SK-N-SH treated with all-trans-retinoic acid at 6 μM for 48 hours (cell line): ENCODE data around the gene HPF1.

ENCODE experiments used
- ARNTL ChIP-seq: fragments of 450-650 bp; formaldehyde crosslinking; IDR thresholded peaks from 2 replicates; pipeline ENCODE4 v1.5.0; 2020; ENCODE audit warnings: low read depth, mild to moderate bottlenecking, moderate library complexity, borderline replicate concordance
- CREB5 ChIP-seq: fragments of 250-450 bp; sonication (Bioruptor Pico); IDR thresholded peaks from 2 replicates; pipeline ENCODE4 v1.5.1; 2020; ENCODE audit warnings: low read depth, mild to moderate bottlenecking, moderate library complexity
- CSDC2 ChIP-seq: fragments of 250-450 bp; sonication (Bioruptor Pico); IDR thresholded peaks from 2 replicates; pipeline ENCODE4 v1.5.0; 2020; ENCODE audit warnings: mild to moderate bottlenecking, moderate library complexity
- CSRNP3 ChIP-seq: fragments of 250-450 bp; sonication (Bioruptor Pico); IDR thresholded peaks from 2 replicates; pipeline ENCODE4 v1.5.1; 2021; ENCODE audit warnings: mild to moderate bottlenecking, moderate library complexity
- ESRRG ChIP-seq: fragments of 250-450 bp; sonication (Bioruptor Pico); IDR thresholded peaks from 2 replicates; pipeline ENCODE4 v1.6.1; 2021; ENCODE audit warnings: mild to moderate bottlenecking
- POU6F1 ChIP-seq: fragments of 250-450 bp; sonication (Bioruptor Pico); IDR thresholded peaks from 2 replicates; pipeline ENCODE4 v1.8.0; 2021; ENCODE audit warnings: low read depth, mild to moderate bottlenecking, moderate library complexity, borderline replicate concordance
- RARB ChIP-seq: fragments of 250-450 bp; sonication (Bioruptor Pico); IDR thresholded peaks from 2 replicates; pipeline ENCODE4 v1.8.0; 2021; ENCODE audit warnings: mild to moderate bottlenecking, moderate library complexity
- ZFP30 ChIP-seq: fragments of 450-650 bp; formaldehyde crosslinking; IDR thresholded peaks from 2 replicates; pipeline ENCODE4 v1.5.0; 2022; ENCODE audit warnings: mild to moderate bottlenecking, moderate library complexity
- TF ChIP-seq, protein P1 (sequence below): fragments of 250-450 bp; sonication (Bioruptor Pico); IDR thresholded peaks from 2 replicates; pipeline ENCODE4 v1.8.0; 2020; ENCODE audit warnings: mild to moderate bottlenecking, moderate library complexity, borderline replicate concordance

- TF ChIP-seq, protein P1, sequence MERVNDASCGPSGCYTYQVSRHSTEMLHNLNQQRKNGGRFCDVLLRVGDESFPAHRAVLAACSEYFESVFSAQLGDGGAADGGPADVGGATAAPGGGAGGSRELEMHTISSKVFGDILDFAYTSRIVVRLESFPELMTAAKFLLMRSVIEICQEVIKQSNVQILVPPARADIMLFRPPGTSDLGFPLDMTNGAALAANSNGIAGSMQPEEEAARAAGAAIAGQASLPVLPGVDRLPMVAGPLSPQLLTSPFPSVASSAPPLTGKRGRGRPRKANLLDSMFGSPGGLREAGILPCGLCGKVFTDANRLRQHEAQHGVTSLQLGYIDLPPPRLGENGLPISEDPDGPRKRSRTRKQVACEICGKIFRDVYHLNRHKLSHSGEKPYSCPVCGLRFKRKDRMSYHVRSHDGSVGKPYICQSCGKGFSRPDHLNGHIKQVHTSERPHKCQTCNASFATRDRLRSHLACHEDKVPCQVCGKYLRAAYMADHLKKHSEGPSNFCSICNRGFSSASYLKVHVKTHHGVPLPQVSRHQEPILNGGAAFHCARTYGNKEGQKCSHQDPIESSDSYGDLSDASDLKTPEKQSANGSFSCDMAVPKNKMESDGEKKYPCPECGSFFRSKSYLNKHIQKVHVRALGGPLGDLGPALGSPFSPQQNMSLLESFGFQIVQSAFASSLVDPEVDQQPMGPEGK (CRISPR knock-in tag) = no peak
- no peak for TF ChIP-seq ZFP30 (CRISPR knock-in tag)
- no peak for TF ChIP-seq ESRRG (CRISPR knock-in tag)
- no peak for TF ChIP-seq CSDC2 (CRISPR knock-in tag)
- TF ChIP-seq ARNTL (CRISPR knock-in tag) = no peak
- TF ChIP-seq RARB (CRISPR knock-in tag) = no peak
- TF ChIP-seq CREB5 = no peak
- TF ChIP-seq CSRNP3 (CRISPR knock-in tag) = no peak
- TF ChIP-seq POU6F1 (CRISPR knock-in tag) = no peak
These were observed 12.5 kb downstream of the HPF1 start for GRCh38 chr4:169745291-169745690.
